ENCODE measurements around the gene KLF6. TPM values are rescaled to one million over a fixed set of nuclear protein-coding genes. Genes with fewer than 3 reads are reported as not detected.

The KLF6 gene
- total and polyA plus RNA-seq, 9 of the 15 experiments (the other 6 are each of a cell fraction or from before 2014, with no cell fraction given): 3.2 to 23.9 (median 8.0) TPM

DNA sequence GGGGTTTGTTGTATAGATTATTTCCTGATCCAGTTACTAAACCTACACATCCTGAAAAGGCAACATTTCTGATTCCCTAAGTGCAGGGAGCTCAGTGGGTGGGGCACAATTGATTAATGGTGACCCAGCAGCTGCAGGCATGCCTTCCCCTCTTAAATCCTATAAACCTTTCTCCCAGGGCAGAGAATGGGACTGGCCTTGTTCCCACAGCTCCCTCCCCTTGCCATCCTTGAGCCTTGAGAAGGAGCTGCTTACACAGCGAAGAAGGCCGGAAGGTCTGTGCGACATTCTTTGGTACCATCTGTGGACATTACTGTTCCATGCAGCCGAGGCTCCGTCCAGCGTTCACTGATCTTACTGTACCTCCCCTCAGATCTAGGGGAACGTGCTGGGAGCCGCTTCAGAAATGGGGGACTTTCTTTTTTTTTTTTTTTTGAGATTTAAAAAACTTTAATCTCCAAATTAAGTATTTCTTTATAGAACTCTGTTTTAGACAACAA is 14.3 kb downstream of the KLF6 start (continued):
- TF ChIP-seq, protein P1, sequence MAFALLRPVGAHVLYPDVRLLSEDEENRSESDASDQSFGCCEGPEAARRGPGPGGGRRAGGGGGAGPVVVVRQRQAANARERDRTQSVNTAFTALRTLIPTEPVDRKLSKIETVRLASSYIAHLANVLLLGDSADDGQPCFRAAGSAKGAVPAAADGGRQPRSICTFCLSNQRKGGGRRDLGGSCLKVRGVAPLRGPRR (CRISPR knock-in tag; IDR thresholded peaks at IDR 0.05): no peak

DNA sequence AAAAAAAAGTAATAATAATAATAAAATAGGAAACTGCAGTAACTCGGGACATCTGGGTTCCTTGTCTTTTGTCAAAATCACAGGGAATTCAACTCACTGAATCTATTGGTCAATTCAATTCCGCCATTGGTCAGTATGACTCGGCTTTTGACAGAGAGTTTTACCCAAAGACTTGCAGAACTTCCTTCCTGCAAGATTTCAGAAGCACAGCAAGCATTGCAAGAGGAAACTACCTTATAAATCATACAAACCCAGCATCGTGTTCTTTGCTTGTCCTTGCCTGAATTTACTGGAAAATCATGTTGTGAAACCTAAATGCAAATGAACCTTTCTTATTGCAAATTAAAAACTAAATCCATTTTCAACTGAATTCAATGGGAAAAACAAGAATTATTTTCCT is 15.5 kb downstream of the KLF6 start:
- Histone ChIP-seq H2AFZ (ENCODE audit: low read depth, low read length) (no peak overlapping the region), H3K9ac (ENCODE audit: insufficient read depth in 1 of 2, low read depth in 2 of 2, low read length in 2 of 2) (no peak overlapping the region), H3K9me1 (ENCODE audit: control insufficient read depth, insufficient read depth, low read length) (no peaks in the 10 kb centered on the region), H3K79me2 (ENCODE audit: control insufficient read depth, insufficient read depth, low read length) (no peaks in the 10 kb centered on the region), H3K36me3 (ENCODE audit: control insufficient read depth, insufficient read depth, low read length) (no peaks in the 10 kb centered on the region; the same call in 2 of the 3 replicates), H3K27ac (ENCODE audit: extremely low read depth, low read depth, low read length) (no peak overlapping the region), H3K27me3 (ENCODE audit: control insufficient read depth in 2 of 2, insufficient read depth in 2 of 2, low read length in 2 of 2) (no peaks in the 10 kb centered on the region; a peak in 1 of 5 replicates), H4K20me1 (replicated peaks; ENCODE audit: control insufficient read depth, insufficient read depth, low read length) (no peaks in the 10 kb centered on the region), H3K4me1 (replicated peaks in 1 of 2; ENCODE audit: control insufficient read depth in 2 of 2, insufficient read depth in 2 of 2, low read length in 2 of 2) (peaks cover 3 to 15% of the 10 kb centered on the region in 2 experiments; a peak in 4 of 5 replicates), H3K4me3 (no peak overlapping the region), H3K4me2 (ENCODE audit: insufficient read depth, low read length) (no peak overlapping the region), H3K9me3 (replicated peaks; ENCODE audit: control insufficient read depth, insufficient read depth, low read depth, low read length) (no peaks in the 10 kb centered on the region)
- CTCF ChIA-PET (ENCODE audit: low intra/inter-chr PET ratio): no interaction called here
- TF ChIP-seq ZNF12 (CRISPR knock-in tag; IDR thresholded peaks at IDR 0.05) (no peak), SIRT6 (IDR thresholded peaks at IDR 0.05; ENCODE audit: low read depth, low read length) (no peak), ZFP1 (CRISPR knock-in tag; IDR thresholded peaks at IDR 0.05) (no peak), ZSCAN32 (CRISPR knock-in tag; IDR thresholded peaks at IDR 0.05) (no peak)
- TF ChIP-seq, protein P2, sequence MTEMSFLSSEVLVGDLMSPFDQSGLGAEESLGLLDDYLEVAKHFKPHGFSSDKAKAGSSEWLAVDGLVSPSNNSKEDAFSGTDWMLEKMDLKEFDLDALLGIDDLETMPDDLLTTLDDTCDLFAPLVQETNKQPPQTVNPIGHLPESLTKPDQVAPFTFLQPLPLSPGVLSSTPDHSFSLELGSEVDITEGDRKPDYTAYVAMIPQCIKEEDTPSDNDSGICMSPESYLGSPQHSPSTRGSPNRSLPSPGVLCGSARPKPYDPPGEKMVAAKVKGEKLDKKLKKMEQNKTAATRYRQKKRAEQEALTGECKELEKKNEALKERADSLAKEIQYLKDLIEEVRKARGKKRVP (CRISPR knock-in tag; IDR thresholded peaks at IDR 0.05): no peak
- TF ChIP-seq, protein P3, sequence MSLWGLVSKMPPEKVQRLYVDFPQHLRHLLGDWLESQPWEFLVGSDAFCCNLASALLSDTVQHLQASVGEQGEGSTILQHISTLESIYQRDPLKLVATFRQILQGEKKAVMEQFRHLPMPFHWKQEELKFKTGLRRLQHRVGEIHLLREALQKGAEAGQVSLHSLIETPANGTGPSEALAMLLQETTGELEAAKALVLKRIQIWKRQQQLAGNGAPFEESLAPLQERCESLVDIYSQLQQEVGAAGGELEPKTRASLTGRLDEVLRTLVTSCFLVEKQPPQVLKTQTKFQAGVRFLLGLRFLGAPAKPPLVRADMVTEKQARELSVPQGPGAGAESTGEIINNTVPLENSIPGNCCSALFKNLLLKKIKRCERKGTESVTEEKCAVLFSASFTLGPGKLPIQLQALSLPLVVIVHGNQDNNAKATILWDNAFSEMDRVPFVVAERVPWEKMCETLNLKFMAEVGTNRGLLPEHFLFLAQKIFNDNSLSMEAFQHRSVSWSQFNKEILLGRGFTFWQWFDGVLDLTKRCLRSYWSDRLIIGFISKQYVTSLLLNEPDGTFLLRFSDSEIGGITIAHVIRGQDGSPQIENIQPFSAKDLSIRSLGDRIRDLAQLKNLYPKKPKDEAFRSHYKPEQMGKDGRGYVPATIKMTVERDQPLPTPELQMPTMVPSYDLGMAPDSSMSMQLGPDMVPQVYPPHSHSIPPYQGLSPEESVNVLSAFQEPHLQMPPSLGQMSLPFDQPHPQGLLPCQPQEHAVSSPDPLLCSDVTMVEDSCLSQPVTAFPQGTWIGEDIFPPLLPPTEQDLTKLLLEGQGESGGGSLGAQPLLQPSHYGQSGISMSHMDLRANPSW (CRISPR knock-in tag; IDR thresholded peaks at IDR 0.05): no peak
- intact Hi-C loops (cut with micrococcal nuclease) (no loop called here), in situ Hi-C loops (cut with MboI) (no loop called here)
- DNase-seq (ENCODE audit: extremely low read depth in 1 of 4, low spot score in 3 of 4) (no peak), FAIRE-seq (no peak), ATAC-seq (no peak)
- WGBS (ENCODE audit: insufficient coverage, low coverage, missing lambda C conversion rate): 40% methylated on average over 4 of the region's 4 CpGs
- BruUV-seq (replicated peaks): no TSS peak
- POLR2A ChIA-PET: no interaction called here

Measured in K562 (cell line).